Left hindlimb (tissue), 1 donor: ENCODE data around the gene PITPNM3.

Experiments
- DNase-seq: peaks from one replicate; pipeline ENCODE4 v3.0.0-alpha.2; 2018

Gene PITPNM3

GRCh38 chr17:6551356-6551755, 5.0 kb downstream of the PITPNM3 start:
- DNase-seq, result no peak

- DNase-seq, result no peak
Measured at GRCh38 chr17:6549384-6550036, 6.8 kb downstream of the PITPNM3 start.

DNA sequence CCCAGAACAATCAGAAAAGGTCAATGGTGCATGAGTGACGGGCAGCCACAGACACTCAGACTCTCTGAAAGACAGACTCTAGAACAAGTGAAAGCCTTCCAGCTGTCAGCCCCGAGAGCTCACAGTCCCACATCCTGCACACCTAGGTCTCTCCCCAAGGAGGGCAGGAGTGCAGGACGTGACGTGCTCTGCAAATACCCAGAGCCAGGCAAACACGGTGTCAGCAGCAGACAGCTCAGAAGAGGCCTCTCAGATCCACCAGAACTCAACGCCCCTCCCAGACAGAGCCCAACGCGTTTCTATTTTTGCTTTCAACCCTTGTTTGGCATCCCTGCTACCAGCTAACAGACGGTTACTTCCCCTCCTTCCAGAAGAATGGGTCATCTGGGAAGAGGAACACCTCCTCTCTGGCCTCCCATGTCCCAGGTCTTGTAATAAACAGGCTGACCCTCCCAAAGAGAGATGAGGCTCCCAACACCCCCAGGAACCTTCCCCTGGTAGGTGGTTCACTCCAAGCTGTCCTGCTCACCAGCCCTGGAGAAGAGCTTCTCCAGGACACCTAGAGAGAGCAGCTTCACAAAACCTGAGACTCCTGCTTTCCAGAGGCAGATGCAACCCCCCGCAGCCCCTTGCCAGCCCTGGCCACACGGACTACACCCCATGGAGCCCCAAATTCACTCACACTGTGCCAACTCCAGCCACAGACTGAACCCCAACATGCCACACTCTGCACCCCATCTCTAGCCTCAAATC, 7.6 kb downstream of the PITPNM3 start:
- DNase-seq, result no peak

- DNase-seq, result no peak
Measured at GRCh38 chr17:6548034-6548433, 8.3 kb downstream of the PITPNM3 start.

- no peak for DNase-seq
Measured at GRCh38 chr17:6547336-6547735, 9.0 kb downstream of the PITPNM3 start.

GRCh38 chr17:6546069-6546718, 10.2 kb downstream of the PITPNM3 start:
- DNase-seq, result no peak

GRCh38 chr17:6545291-6545690, 11.1 kb downstream of the PITPNM3 start:
- no peak for DNase-seq

- DNase-seq, result no peak
Measured at GRCh38 chr17:6544011-6544370, 12.4 kb downstream of the PITPNM3 start.

GRCh38 chr17:6543079-6544010, 13.0 kb downstream of the PITPNM3 start:
- no peak for DNase-seq

DNA sequence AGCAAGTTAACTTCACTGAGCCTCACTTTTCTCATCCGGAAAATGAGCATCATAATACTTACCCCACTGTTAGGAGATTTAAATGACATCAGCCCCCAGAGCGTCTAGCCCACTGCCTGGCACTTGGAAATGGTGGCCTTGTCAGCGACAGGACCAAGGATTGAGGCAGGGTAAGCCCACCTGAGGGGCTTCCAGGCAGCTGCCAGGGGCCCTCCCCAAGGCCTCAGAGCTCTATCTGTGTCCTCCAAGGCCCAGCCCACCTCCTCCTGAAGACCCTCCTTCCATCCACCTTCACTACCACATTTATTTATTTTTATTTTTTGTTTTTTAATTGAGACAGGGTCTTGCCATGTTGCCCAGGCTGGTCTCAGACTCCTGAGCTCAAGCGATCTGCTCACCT, 13.8 kb downstream of the PITPNM3 start:
- DNase-seq, result no peak

GRCh38 chr17:6541886-6542285, 14.5 kb downstream of the PITPNM3 start:
- DNase-seq, result no peak

DNA sequence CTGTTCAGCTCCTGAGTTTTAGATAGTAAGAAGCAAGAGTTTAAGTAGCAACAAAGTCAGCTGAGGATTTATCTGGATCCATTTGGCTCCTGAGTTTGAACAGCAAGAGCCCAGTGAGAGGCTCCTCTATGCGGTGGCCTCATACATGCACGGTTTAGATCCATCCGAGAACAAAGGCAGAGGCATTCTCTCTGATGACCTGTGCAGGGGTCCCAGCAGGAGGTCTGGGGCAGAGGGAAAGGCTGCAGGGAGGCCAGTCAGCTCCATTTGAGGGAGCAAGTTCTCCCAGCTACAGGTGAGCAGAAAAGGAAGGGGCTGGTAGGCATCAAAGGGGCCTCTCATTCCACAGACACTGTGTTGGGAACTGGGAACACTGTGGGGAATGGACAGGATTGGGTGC, 16.5 kb downstream of the PITPNM3 start:
- no peak for DNase-seq

GRCh38 chr17:6536566-6537065, 19.7 kb downstream of the PITPNM3 start:
- DNase-seq, result no peak

DNA sequence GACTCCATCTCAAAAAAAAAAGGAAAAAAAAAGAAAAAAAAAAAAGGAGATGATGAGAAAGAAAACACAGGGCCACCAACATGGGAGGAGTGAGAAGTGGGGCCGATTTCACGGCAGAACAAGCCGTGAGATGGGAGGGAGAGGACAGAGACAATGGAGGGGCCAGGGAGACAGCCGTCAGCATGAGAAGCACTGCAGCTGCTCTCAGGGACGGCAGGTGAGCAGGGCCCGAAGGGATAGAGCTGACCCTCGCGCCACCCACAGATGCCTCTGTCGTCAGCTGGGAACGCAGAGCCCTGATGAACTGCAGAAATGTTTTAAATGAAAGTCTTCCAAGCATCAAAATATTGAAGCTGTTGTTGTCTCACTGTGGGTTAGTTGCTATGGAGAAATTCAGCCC, 20.3 kb downstream of the PITPNM3 start:
- no peak for DNase-seq

DNA sequence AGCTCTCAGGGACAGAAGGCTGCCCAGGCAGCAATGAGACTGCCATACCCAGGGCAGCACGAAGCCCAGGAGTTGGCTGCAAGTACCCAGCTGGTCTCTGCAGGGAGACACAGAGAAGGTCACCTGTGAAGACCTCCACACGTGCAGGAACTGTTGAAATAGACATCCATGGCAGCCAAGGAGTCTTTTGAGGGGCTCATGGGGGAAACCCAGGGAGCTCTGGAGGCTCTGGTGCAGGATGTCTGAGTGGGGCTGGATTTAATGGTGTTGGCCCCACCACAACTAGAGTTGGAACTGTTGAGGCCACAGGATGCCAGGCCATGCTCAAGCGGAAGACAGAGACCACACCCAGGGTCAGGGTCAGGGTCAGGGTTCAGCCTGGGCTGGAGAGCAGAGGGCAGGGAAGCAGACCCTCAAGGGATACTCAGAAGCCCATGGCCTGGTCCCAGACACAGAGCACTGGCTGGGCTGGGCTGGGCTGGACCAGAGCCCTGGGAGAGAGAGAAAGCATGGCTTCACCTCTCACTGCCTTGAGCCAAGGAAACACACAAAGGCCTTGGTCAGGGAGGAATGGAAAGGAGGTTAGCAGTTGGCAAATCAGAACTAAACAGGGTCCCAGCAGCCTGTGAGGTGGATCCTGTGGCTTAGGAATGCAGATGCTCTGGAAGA, 21.4 kb downstream of the PITPNM3 start:
- DNase-seq, result no peak

DNA sequence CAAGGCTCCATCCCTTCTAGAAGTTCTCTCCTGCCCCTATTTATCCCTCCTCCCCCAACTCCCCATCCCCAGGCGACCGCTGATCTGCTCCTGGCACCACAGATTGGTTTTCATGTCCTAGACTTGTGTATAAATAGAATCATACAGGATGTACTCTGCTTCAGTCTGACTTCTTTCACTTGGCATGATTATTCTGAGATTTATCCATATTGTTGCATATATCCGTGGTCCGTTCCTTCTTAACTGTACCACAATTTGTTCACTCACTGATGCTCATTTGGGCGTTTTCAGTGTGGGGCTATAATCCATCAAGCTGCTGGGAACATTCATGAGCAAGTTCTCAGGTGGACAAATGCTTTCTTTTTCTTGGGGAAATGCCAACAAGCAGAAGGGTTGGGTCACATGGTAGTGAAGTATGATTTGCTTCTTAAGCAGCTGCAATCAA, 23.9 kb downstream of the PITPNM3 start:
- no peak for DNase-seq

DNA sequence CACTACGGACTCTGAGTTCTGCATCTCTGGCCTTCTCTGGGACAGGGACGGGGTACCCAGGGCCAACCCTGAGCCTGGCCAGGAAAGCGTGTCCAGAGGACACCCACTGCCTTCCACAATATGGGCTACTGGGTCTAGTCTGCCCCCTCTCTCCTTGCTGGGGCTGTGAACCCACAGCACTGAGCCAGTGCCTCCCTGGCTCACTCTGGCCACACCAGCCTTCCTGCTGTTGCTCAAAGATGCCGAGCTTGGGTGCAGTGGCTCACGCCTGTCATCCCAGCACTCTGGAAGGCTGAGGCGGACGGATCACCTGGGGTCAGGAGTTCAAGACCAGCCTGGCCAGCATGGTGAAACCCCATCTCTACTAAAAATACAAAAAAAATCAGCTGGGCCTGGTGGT, 24.8 kb downstream of the PITPNM3 start:
- no peak for DNase-seq

DNA sequence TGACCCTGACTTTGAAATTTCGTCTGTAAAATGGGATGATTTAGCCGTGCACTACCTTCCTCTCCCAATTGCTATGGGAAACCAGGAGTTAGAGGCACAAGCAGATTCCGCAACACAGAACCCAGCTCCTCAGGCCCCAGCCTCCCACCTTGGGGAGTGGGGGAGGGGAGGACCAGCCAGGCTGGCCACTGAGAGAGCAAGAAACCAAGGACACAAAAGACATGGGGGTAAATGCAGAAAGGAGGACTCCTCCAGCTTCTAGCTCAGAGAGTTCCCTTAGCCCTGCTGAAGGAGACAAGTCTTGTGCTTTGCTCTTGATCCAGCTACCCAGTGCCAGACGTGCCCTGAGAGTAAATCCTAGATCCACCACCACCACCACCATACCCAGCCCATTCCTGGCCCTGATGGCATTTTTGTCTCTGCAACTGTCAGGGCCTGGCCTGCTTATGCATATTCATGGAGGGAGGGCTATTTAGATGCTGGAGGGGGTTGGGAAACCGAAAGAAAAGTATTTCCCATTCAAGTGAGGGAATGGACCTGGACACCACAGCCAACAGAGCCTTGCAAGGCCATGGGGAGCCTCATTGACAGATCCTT, 25.9 kb downstream of the PITPNM3 start:
- DNase-seq, result no peak

GRCh38 chr17:6528557-6528956, 27.8 kb downstream of the PITPNM3 start:
- DNase-seq, result no peak

DNA sequence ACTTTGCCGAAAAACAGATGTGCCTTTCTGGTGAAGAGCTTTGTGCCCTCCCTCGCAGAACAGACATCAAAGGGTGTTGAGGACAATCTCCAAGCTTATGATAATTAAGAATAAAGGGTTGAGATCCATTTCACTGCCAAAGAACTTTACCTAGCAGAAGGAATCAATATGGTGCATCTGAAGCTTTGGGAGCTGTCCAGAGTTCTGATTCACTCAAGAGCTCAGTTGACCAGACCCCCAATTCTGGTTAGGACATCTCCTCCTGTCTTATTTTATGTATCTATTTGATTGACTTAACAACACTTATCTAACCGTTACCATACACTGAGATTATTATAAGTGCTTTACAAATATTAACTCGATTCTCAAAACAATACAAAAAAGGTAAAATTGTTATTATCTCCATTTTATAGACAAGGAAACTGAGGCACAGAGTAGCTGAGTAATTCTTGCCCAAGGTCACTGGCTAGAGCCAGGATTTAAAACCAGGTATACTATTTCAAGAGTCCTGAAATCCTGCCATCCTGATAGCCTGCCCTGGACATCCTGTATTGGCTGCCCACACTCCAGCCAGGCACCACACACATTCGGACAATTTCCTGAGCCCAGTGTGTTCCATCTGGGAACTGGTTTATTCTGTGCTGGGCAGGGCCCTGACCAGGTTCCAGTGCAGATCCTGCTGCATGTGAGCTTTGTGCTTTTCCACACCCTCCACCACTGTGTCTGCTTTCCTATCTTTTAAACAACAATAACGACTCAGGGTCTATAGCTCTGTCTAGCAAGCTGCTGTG, 29.8 kb downstream of the PITPNM3 start:
- no peak for DNase-seq

DNA sequence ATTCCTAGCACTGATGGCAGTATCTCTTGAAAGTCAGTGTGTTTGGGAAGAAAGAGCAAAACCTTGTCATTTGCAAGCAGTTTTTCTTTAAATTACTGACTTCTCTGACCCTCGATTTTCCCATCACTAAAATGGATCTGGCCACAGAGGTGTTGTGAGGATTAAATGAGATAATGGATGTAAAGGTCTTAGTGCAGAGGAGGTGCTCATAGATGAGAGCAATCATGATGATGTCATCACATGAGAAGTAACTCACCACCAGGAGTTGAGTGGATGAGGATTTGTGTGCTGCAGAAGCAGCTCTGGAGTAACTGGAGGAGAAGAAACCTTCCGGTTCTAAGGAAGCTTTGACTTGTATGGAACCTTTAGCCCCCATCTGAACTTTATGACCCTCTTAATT, 30.6 kb downstream of the PITPNM3 start:
- no peak for DNase-seq
